Stimulated activated naive CD8-positive, alpha-beta T cell treated with anti-CD3 and anti-CD28 coated beads, Interleukin-15, amount 100 ng/mL, for 72 hours (primary cell): ENCODE results near the gene CBFA2T2.
"Not testable (repeated sequence)": the region's sequence is repeated elsewhere in the genome, so short reads cannot be mapped to it uniquely, and the experiment has no call there.

ENCODE experiments used
- ATAC-seq: fragments of 150-1000 bp; cut with Tn5 transposase; 2 replicates; pipeline ENCODE4 v1.10.0; 2021; ENCODE audit warnings: mild to moderate bottlenecking, moderate library complexity
- DNase-seq, 2 donors: peaks; one replicate each; pipeline ENCODE4 v3.0.0; 2021 to 2022
- H3K27ac Mint-ChIP-seq, 2 donors: one replicate each; pipeline ENCODE4 v1.8.0; 2022; ENCODE audit warnings: mild to moderate bottlenecking in 2 of 2, mixed read lengths in 2 of 2, moderate library complexity in 2 of 2
- H3K27me3 Mint-ChIP-seq: one replicate; pipeline ENCODE4 v1.8.0; 2022; ENCODE audit warnings: mixed read lengths
- H3K4me1 Mint-ChIP-seq: one replicate; pipeline ENCODE4 v1.8.0; 2022; ENCODE audit warnings: mild to moderate bottlenecking, mixed read lengths
- H3K4me3 Mint-ChIP-seq, 2 donors: one replicate each; pipeline ENCODE4 v1.8.0; 2022; ENCODE audit warnings: mild to moderate bottlenecking in 2 of 2, mixed read lengths in 2 of 2, moderate library complexity in 1 of 2
- H3K9me3 Mint-ChIP-seq, 2 donors: one replicate each; pipeline ENCODE4 v1.8.0; 2022; ENCODE audit warnings: mixed read lengths in 2 of 2

Gene CBFA2T2

GRCh38 chr20:33693289-33693688 is 203.4 kb downstream of the CBFA2T2 start:
- Mint-ChIP-seq H3K27ac (peak overlapping the region in 1 of 2 donors; percentile 82), H3K9me3 (peaks cover 0 to 2% of the 10 kb centered on the region in 2 donors), H3K27me3 (no peaks in the 10 kb centered on the region), H3K4me3 (no peak overlapping the region), H3K4me1 (peaks cover 32% of the 10 kb centered on the region)
- ATAC-seq (no peak), DNase-seq (no peak)

GRCh38 chr20:33693741-33694638 is 204.1 kb downstream of the CBFA2T2 start:
- no peak for ATAC-seq
- peak overlapping the region in 1 of 2 donors; percentile 82 for H3K27ac Mint-ChIP-seq
- H3K4me3 Mint-ChIP-seq, result no peak overlapping the region

GRCh38 chr20:33694639-33695012 is 204.7 kb downstream of the CBFA2T2 start:
- no peaks in the 10 kb centered on the region for H3K27me3 Mint-ChIP-seq
- no peak overlapping the region for H3K4me3 Mint-ChIP-seq
- H3K9me3 Mint-ChIP-seq, result peaks cover 0 to 7% of the 10 kb centered on the region in 2 donors
- peaks cover 19% of the 10 kb centered on the region for H3K4me1 Mint-ChIP-seq
- ATAC-seq, result no peak
- no peak for DNase-seq
- peak overlapping the region in 1 of 2 donors; percentile 25 for H3K27ac Mint-ChIP-seq

More at GRCh38 chr20:33693741-33694638, 204.1 kb downstream of the CBFA2T2 start:
- peaks cover 0 to 7% of the 10 kb centered on the region in 2 donors for H3K9me3 Mint-ChIP-seq
- DNase-seq, result no peak
- H3K27me3 Mint-ChIP-seq, result no peaks in the 10 kb centered on the region
- peaks cover 25% of the 10 kb centered on the region for H3K4me1 Mint-ChIP-seq

- H3K27me3 Mint-ChIP-seq, result no peaks in the 10 kb centered on the region
- ATAC-seq (no peak), DNase-seq (no peak)
- H3K9me3 Mint-ChIP-seq, result peaks cover 0 to 7% of the 10 kb centered on the region in 2 donors
- H3K4me1 Mint-ChIP-seq, result peaks cover under 1% of the 10 kb centered on the region
- H3K4me3 Mint-ChIP-seq, result no peak overlapping the region
- no peak overlapping the region for H3K27ac Mint-ChIP-seq
These were observed 206.6 kb downstream of the CBFA2T2 start for GRCh38 chr20:33696448-33696847.

- no peak overlapping the region for H3K27ac Mint-ChIP-seq
- peaks cover 0 to 7% of the 10 kb centered on the region in 2 donors for H3K9me3 Mint-ChIP-seq
- ATAC-seq, result no peak
- DNase-seq, result no peak
- no peaks in the 10 kb centered on the region for H3K4me1 Mint-ChIP-seq
- no peaks in the 10 kb centered on the region for H3K27me3 Mint-ChIP-seq
- H3K4me3 Mint-ChIP-seq, result no peak overlapping the region
These were observed 207.2 kb downstream of the CBFA2T2 start for GRCh38 chr20:33697129-33697528.

- not testable (repeated sequence) for H3K4me1 Mint-ChIP-seq, H3K27me3 Mint-ChIP-seq, H3K9me3 Mint-ChIP-seq, H3K27ac Mint-ChIP-seq, ATAC-seq, DNase-seq, H3K4me3 Mint-ChIP-seq
These were observed 209.1 kb downstream of the CBFA2T2 start for GRCh38 chr20:33698966-33699365.
